ENCODE measurements around the gene CCDC27.

CCDC27 gene

GRCh38 chr1:3761296-3762010 is 9.2 kb downstream of the CCDC27 start:
- no peak for DNase-seq

GRCh38 chr1:3762151-3762872 is 10.1 kb downstream of the CCDC27 start:
- DNase-seq: no peak

GRCh38 chr1:3762873-3763228 is 10.6 kb downstream of the CCDC27 start:
- DNase-seq: no peak

GRCh38 chr1:3763351-3764125 is 11.3 kb downstream of the CCDC27 start:
- no peak for DNase-seq

- no peak for DNase-seq
Measured at GRCh38 chr1:3767328-3767925, 15.2 kb downstream of the CCDC27 start.

- DNase-seq: no peak
Measured at GRCh38 chr1:3768811-3769390, 16.7 kb downstream of the CCDC27 start.

GRCh38 chr1:3770047-3770765 is 18.0 kb downstream of the CCDC27 start:
- DNase-seq: no peak

GRCh38 chr1:3771108-3772026 is 19.1 kb downstream of the CCDC27 start:
- no peak for DNase-seq

GRCh38 chr1:3772027-3772714 is 19.9 kb downstream of the CCDC27 start:
- DNase-seq: peak; percentile 83 to 87 (median 86)

GRCh38 chr1:3772715-3773571 is 20.7 kb downstream of the CCDC27 start, which contains the start of gene SMIM1:
SMIM1 (plus strand) TSS chr1:3772749; CDS start chr1:3775374, 2,625 bp downstream.
- no peak for DNase-seq

GRCh38 chr1:3773572-3774275 is 21.5 kb downstream of the CCDC27 start:
- no peak for DNase-seq

- DNase-seq: no peak
Measured at GRCh38 chr1:3774276-3774945, 22.2 kb downstream of the CCDC27 start.

- no peak for DNase-seq
Measured at GRCh38 chr1:3774946-3775489, 22.8 kb downstream of the CCDC27 start.

GRCh38 chr1:3775490-3776230 is 23.4 kb downstream of the CCDC27 start:
- peak in 3 of 5 donors; percentile 29 to 64 (median 39) for DNase-seq

- DNase-seq: no peak
Measured at GRCh38 chr1:3776231-3776961, 24.1 kb downstream of the CCDC27 start.

- no peak for DNase-seq
Measured at GRCh38 chr1:3777078-3777547, 24.9 kb downstream of the CCDC27 start.
